Peyer's patch (tissue), 4 donors: ENCODE measurements around the gene INPP5A.

Experiments used
- CTCF ChIP-seq, 6 experiments: fragments of 450-650 bp in 4 of 6; fragments of 200-600 bp in 2 of 6; sonication (generic) in 1 of 6; IDR thresholded peaks; one replicate each; pipeline ENCODE4 v1.5.1; 2017 to 2019; ENCODE audit warnings: antibody characterized with exemption in 6 of 6, mild to moderate bottlenecking in 3 of 6, moderate library complexity in 1 of 6
- POLR2A ChIP-seq, 2 donors: fragments of 450-650 bp; IDR thresholded peaks; one replicate each; pipeline ENCODE4 v1.5.1; 2017; ENCODE audit warnings: antibody characterized with exemption in 2 of 2, mild to moderate bottlenecking in 2 of 2, moderate library complexity in 2 of 2

- no peak for TF ChIP-seq CTCF (IDR thresholded peaks at IDR 0.05)
- TF ChIP-seq POLR2A (IDR thresholded peaks at IDR 0.05) = no peak
Measured at GRCh38 chr10:132555648-132556575, 18.3 kb downstream of the INPP5A start.
